HCT116 (cell line): ENCODE results near the gene ASAP2. TPM values are rescaled to one million over a fixed set of nuclear protein-coding genes. Genes with fewer than 3 reads are reported as not detected.

Experiments
- ATAC-seq: fragments of 200-7000 bp; cut with Tn5 transposase; 2 replicates; pipeline ENCODE4 v1.9.1; 2020; ENCODE audit warnings: mild to moderate bottlenecking, moderate library complexity
- BruUV-seq: library from RNA; stranded (reverse); fragments of 400-500 nt; replicated peaks from 2 replicates; lab custom pipeline; 2021; lab: Mats Ljungman, UMichigan
- CTCF ChIA-PET: fragments of 300-600 bp; sonication (Branson Sonifier 250); formaldehyde crosslinking; loops from one replicate; lab custom pipeline; 2021; ENCODE audit warnings: antibody characterized with exemption; lab: Charles Lee
- POLR2A ChIA-PET: fragments of 300-600, 350-600 bp; sonication (Branson Sonifier 250); formaldehyde crosslinking; loops from one replicate; lab custom pipeline; 2021; ENCODE audit warnings: antibody characterized with exemption; lab: Charles Lee
- RAD21 ChIA-PET, 2 experiments: fragments of 300-600 bp; sonication (Branson Sonifier 250); formaldehyde crosslinking; loops; one replicate each; lab custom pipeline; 2023; ENCODE audit warnings: low total read pairs in 2 of 2; ENCODE audit not compliant: uncharacterized antibody in 2 of 2, unreplicated experiment in 2 of 2, low non-redundant PET in 1 of 2; lab: Charles Lee
- DNase-seq: peaks from one replicate; pipeline ENCODE4 v3.0.0-alpha.2; 2010; ENCODE audit warnings: low read depth, low spot score
- H2AFZ ChIP-seq: fragments of 200-600 bp; shearing (Covaris generic), sonication (generic); 2 replicates; pipeline ENCODE4 v1.6.1; 2017; ENCODE audit warnings: low read depth, mixed run types, mixed read lengths, antibody characterized with exemption, low read length; ENCODE audit not compliant: poor library complexity, severe bottlenecking
- H3K27ac ChIP-seq: 2 replicates; pipeline ENCODE4 v1.5.1; 2012; ENCODE audit warnings: low read depth, low read length
- H3K27me3 ChIP-seq: fragments of 200-600 bp; sonication (generic); 2 replicates; pipeline ENCODE4 v1.6.1; 2016; ENCODE audit warnings: mixed run types, low read length, mixed read lengths; ENCODE audit not compliant: insufficient read depth
- H3K36me3 ChIP-seq, 2 experiments: fragments of 200-500 bp in 1 of 2; fragments of 200-600 bp in 1 of 2; sonication (Bioruptor generic) in 1 of 2; sonication (generic) in 1 of 2; 2 replicates each; pipeline versions ENCODE4 v1.5.1 to v1.6.1; 2014 to 2016; ENCODE audit warnings: low read length in 2 of 2, inconsistent platforms in 1 of 2, mixed read lengths in 1 of 2, mixed run types in 1 of 2; ENCODE audit not compliant: insufficient read depth in 2 of 2, control insufficient read depth in 1 of 2
- H3K4me1 ChIP-seq, 2 experiments: fragments of 200-600 bp in 1 of 2; sonication (generic) in 1 of 2; 2 replicates each; pipeline versions ENCODE4 v1.5.1 to v1.6.1; 2012 to 2017; ENCODE audit warnings: low read length in 2 of 2, inconsistent platforms in 1 of 2, mild to moderate bottlenecking in 1 of 2, mixed read lengths in 1 of 2, mixed run types in 1 of 2, moderate library complexity in 1 of 2; ENCODE audit not compliant: insufficient read depth in 2 of 2, control insufficient read depth in 1 of 2
- H3K4me2 ChIP-seq: fragments of 200-600 bp; sonication (generic); 2 replicates; pipeline ENCODE4 v1.6.1; 2017; ENCODE audit warnings: mixed run types, low read length, mixed read lengths
- H3K4me3 ChIP-seq, 2 experiments: fragments of 200-600 bp in 1 of 2; sonication (generic) in 1 of 2; replicated peaks in 1 of 2; 2 replicates each; pipeline ENCODE4 v1.5.1; 2011 to 2016; ENCODE audit warnings: low read length in 2 of 2, control low read depth in 1 of 2, low read depth in 1 of 2, mild to moderate bottlenecking in 1 of 2, mixed read lengths in 1 of 2, mixed run types in 1 of 2
- H3K79me2 ChIP-seq: fragments of 200-600 bp; sonication (generic); 2 replicates; pipeline ENCODE4 v1.6.1; 2017; ENCODE audit warnings: mild to moderate bottlenecking, mixed run types, low read length, moderate library complexity, mixed read lengths; ENCODE audit not compliant: insufficient read depth
- H3K9ac ChIP-seq: fragments of 200-600 bp; sonication (generic); 2 replicates; pipeline ENCODE4 v1.6.1; 2016; ENCODE audit warnings: low read length, mixed read lengths
- H3K9me2 ChIP-seq: fragments of 200-600 bp; sonication (generic), shearing (Covaris generic); 2 replicates; pipeline ENCODE4 v1.6.1; 2017; ENCODE audit warnings: mixed run types, mild to moderate bottlenecking, moderate library complexity; ENCODE audit not compliant: insufficient read depth
- H3K9me3 ChIP-seq, 2 experiments: fragments of 200-500 bp in 1 of 2; fragments of 200-600 bp in 1 of 2; sonication (Bioruptor generic) in 1 of 2; sonication (generic) in 1 of 2; 2 replicates each; pipeline ENCODE4 v1.6.1; 2014 to 2017; ENCODE audit warnings: low read length in 2 of 2, mixed read lengths in 2 of 2, inconsistent platforms in 1 of 2, low read depth in 1 of 2, mild to moderate bottlenecking in 1 of 2, mixed run types in 1 of 2, moderate library complexity in 1 of 2; ENCODE audit not compliant: control insufficient read depth in 1 of 2, insufficient read depth in 1 of 2
- H4K20me1 ChIP-seq: fragments of 200-600 bp; sonication (generic), shearing (Covaris generic); 2 replicates; pipeline ENCODE4 v1.6.1; 2017; ENCODE audit warnings: mixed run types, mild to moderate bottlenecking, moderate library complexity; ENCODE audit not compliant: insufficient read depth
- ATF3 ChIP-seq: IDR thresholded peaks from 2 replicates; pipeline ENCODE4 v1.6.1; 2012
- CTCF ChIP-seq, 3 experiments: fragments of 200-600 bp in 1 of 3; sonication (generic) in 1 of 3; IDR thresholded peaks in 2 of 3; conservative IDR thresholded peaks in 1 of 3; 2 replicates each; pipeline ENCODE4 v1.5.1; 2012 to 2017; ENCODE audit warnings: low read depth in 2 of 3, low read length in 2 of 3, antibody characterized with exemption in 1 of 3, borderline replicate concordance in 1 of 3, control low read depth in 1 of 3, mild to moderate bottlenecking in 1 of 3, mixed read lengths in 1 of 3, mixed run types in 1 of 3, moderate library complexity in 1 of 3; ENCODE audit not compliant: insufficient read depth in 1 of 3
- EGR1 ChIP-seq: IDR thresholded peaks from 2 replicates; pipeline ENCODE4 v1.6.1; 2012; ENCODE audit warnings: low read depth
- ELF1 ChIP-seq: IDR thresholded peaks from 2 replicates; pipeline ENCODE4 v1.6.1; 2012; ENCODE audit warnings: low read depth, borderline replicate concordance
- EZH2 ChIP-seq: fragments of 200-600 bp; sonication (generic); IDR thresholded peaks from 2 replicates; pipeline ENCODE4 v1.6.1; 2017; ENCODE audit warnings: antibody characterized with exemption, mixed run types
- FOSL1 ChIP-seq: IDR thresholded peaks from 2 replicates; pipeline ENCODE4 v1.6.1; 2012; ENCODE audit warnings: low read depth
- JUND ChIP-seq: IDR thresholded peaks from 2 replicates; pipeline ENCODE4 v1.6.1; 2012
- MAX ChIP-seq: IDR thresholded peaks from 2 replicates; pipeline ENCODE4 v1.6.1; 2012
- POLR2A ChIP-seq: IDR thresholded peaks from 2 replicates; pipeline ENCODE4 v1.7.0; 2011; ENCODE audit warnings: borderline replicate concordance; ENCODE audit not compliant: insufficient read depth, insufficient read length; ENCODE audit errors: extremely low read depth
- REST ChIP-seq: IDR thresholded peaks from 2 replicates; pipeline ENCODE4 v1.6.1; 2012; ENCODE audit warnings: low read depth
- SIN3A ChIP-seq: IDR thresholded peaks from 2 replicates; pipeline ENCODE4 v1.6.1; 2012; ENCODE audit warnings: low read depth
- SP1 ChIP-seq: IDR thresholded peaks from 2 replicates; pipeline ENCODE4 v1.6.1; 2012; ENCODE audit warnings: low read depth
- SRF ChIP-seq: IDR thresholded peaks from 2 replicates; pipeline ENCODE4 v1.6.1; 2012; ENCODE audit warnings: low read depth
- YY1 ChIP-seq: IDR thresholded peaks from 2 replicates; pipeline ENCODE4 v1.6.1; 2011; ENCODE audit warnings: low read length, low read depth, moderate library complexity, mild to moderate bottlenecking; ENCODE audit not compliant: insufficient replicate concordance; ENCODE audit errors: extremely low read depth
- ZBTB33 ChIP-seq: IDR thresholded peaks from 2 replicates; pipeline ENCODE4 v1.6.1; 2011; ENCODE audit warnings: mild to moderate bottlenecking, low read length, moderate library complexity; ENCODE audit not compliant: insufficient replicate concordance; ENCODE audit errors: extremely low read depth
- ZFX ChIP-seq: fragments of 450-650 bp; IDR thresholded peaks from 2 replicates; pipeline ENCODE4 v1.6.1; 2017
- intact Hi-C: fragments of 100-400 bp; cut with micrococcal nuclease; formaldehyde crosslinking; loops from 2 replicates; pipeline ENCODE4 v1.10.0; 2022
- total RNA-seq: library from RNA; stranded (reverse); gene quantifications from one replicate; pipeline ENCODE4 v1.2.1, GENCODE V29; 2021; ENCODE audit not compliant: unreplicated experiment

ASAP2 gene
- total RNA-seq, 1 experiment from 2014 or later = 16.5 TPM

GRCh38 chr2:9332853-9333245, 126.2 kb downstream of the ASAP2 start:
- ChIA-PET RAD21 (interaction anchor here in 1 of 2 experiments (0.8 to 1.1 kb wide), 2 partner anchors 158 to 190 kb away, joined by 4 to 7 read pairs; no protein-coding TSS in a partner anchor), POLR2A (no interaction called here)

More at GRCh38 chr2:9332853-9333245, 126.2 kb downstream of the ASAP2 start:
- BruUV-seq = no TSS peak
- Histone ChIP-seq H3K4me2 (no peak overlapping the region), H4K20me1 (no peaks in the 10 kb centered on the region), H3K79me2 (no peaks in the 10 kb centered on the region), H3K9me2 (no peaks in the 10 kb centered on the region), H3K9me3 (no peaks in the 10 kb centered on the region), H2AFZ (no peak overlapping the region), H3K27me3 (no peaks in the 10 kb centered on the region), H3K4me3 (no peak overlapping the region), H3K9ac (no peak overlapping the region), H3K4me1 (peaks cover 17 to 19% of the 10 kb centered on the region in 2 experiments), H3K27ac (no peak overlapping the region), H3K36me3 (0 out of 4 replicates have a peak, but pooled peaks cover 2 to 3% of the 10 kb centered on the region in 2 experiments)
- ATAC-seq = no peak
- TF ChIP-seq REST = no peak
- no peak for TF ChIP-seq ATF3
- no peak for TF ChIP-seq SP1
- TF ChIP-seq SIN3A = no peak
- no peak for TF ChIP-seq EZH2
- TF ChIP-seq MAX = no peak
- no peak for TF ChIP-seq CTCF (IDR thresholded peaks at IDR 0.05 in 2 of 3, conservative IDR thresholded peaks at IDR 0.05 in 1 of 3; ENCODE audit: borderline replicate concordance in 1 of 3, insufficient read depth in 1 of 3, low read depth in 2 of 3, low read length in 2 of 3)
- TF ChIP-seq ELF1 = no peak
- no peak for TF ChIP-seq ZBTB33
- TF ChIP-seq ZFX = no peak
- no peak for TF ChIP-seq FOSL1
- no peak for TF ChIP-seq YY1
- no peak for TF ChIP-seq JUND
- TF ChIP-seq POLR2A = no peak
- TF ChIP-seq SRF = no peak
- no peak for TF ChIP-seq EGR1
- CTCF ChIA-PET = interaction anchor here (1.0 to 4.4 kb wide), 4 partner anchors 15 to 190 kb away, joined by 3 to 39 read pairs (median 5); no protein-coding TSS in a partner anchor
- DNase-seq = no peak
- intact Hi-C loops = loop anchor here (1.0 to 10.0 kb wide), 4 partner anchors 46 to 458 kb away; no protein-coding TSS in a partner anchor
